Progenitor cell of endocrine pancreas (in vitro differentiated cells): ENCODE measurements around the gene SETD1B. TPM values are rescaled to one million over a fixed set of nuclear protein-coding genes. Genes with fewer than 3 reads are reported as not detected.

Experiments
- DNase-seq: peaks from one replicate; pipeline ENCODE4 v3.0.0; 2021; ENCODE audit warnings: low spot score; ENCODE audit not compliant: unreplicated experiment
- H3K27ac Mint-ChIP-seq: 2 replicates; pipeline ENCODE4 v1.8.0; 2021; ENCODE audit warnings: mild to moderate bottlenecking, moderate library complexity, mixed read lengths
- H3K27me3 Mint-ChIP-seq: 2 replicates; pipeline ENCODE4 v1.8.0; 2021; ENCODE audit warnings: mixed read lengths
- H3K36me3 Mint-ChIP-seq: 2 replicates; pipeline ENCODE4 v1.8.0; 2022; ENCODE audit warnings: mixed read lengths; ENCODE audit not compliant: insufficient read depth
- H3K4me1 Mint-ChIP-seq: 2 replicates; pipeline ENCODE4 v1.8.0; 2021; ENCODE audit warnings: low read depth, mixed read lengths
- H3K4me3 Mint-ChIP-seq: 2 replicates; pipeline ENCODE4 v1.8.0; 2021; ENCODE audit warnings: low read depth, mild to moderate bottlenecking, moderate library complexity, mixed read lengths
- H3K9me3 Mint-ChIP-seq: 2 replicates; pipeline ENCODE4 v1.8.0; 2021; ENCODE audit warnings: low read depth, mixed read lengths
- total RNA-seq: library from RNA; stranded (reverse); gene quantifications from 2 replicates; pipeline ENCODE4 v1.2.1, GENCODE V29; 2021
- TF ChIP-seq, protein P1 (sequence below): fragments of 200-600 bp; sonication (generic); IDR thresholded peaks from one replicate; pipeline ENCODE4 v1.5.0; 2021; ENCODE audit warnings: antibody characterized with exemption, mild to moderate bottlenecking; ENCODE audit not compliant: unreplicated experiment

Gene SETD1B
- total RNA-seq, 1 donor from 2014 or later = 28.6 TPM

- H3K27me3 Mint-ChIP-seq = no peaks in the 10 kb centered on the region
- no peaks in the 10 kb centered on the region for H3K9me3 Mint-ChIP-seq
- no peak overlapping the region for H3K4me3 Mint-ChIP-seq
- TF ChIP-seq, protein P1, sequence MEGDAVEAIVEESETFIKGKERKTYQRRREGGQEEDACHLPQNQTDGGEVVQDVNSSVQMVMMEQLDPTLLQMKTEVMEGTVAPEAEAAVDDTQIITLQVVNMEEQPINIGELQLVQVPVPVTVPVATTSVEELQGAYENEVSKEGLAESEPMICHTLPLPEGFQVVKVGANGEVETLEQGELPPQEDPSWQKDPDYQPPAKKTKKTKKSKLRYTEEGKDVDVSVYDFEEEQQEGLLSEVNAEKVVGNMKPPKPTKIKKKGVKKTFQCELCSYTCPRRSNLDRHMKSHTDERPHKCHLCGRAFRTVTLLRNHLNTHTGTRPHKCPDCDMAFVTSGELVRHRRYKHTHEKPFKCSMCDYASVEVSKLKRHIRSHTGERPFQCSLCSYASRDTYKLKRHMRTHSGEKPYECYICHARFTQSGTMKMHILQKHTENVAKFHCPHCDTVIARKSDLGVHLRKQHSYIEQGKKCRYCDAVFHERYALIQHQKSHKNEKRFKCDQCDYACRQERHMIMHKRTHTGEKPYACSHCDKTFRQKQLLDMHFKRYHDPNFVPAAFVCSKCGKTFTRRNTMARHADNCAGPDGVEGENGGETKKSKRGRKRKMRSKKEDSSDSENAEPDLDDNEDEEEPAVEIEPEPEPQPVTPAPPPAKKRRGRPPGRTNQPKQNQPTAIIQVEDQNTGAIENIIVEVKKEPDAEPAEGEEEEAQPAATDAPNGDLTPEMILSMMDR = no peak
- peaks cover 1% of the 10 kb centered on the region for H3K36me3 Mint-ChIP-seq
- H3K4me1 Mint-ChIP-seq = peaks cover 4% of the 10 kb centered on the region
- H3K27ac Mint-ChIP-seq = no peak overlapping the region
- DNase-seq = no peak
Measured at GRCh38 chr12:121781484-121781997, 22.3 kb upstream of the SETD1B start.

DNA sequence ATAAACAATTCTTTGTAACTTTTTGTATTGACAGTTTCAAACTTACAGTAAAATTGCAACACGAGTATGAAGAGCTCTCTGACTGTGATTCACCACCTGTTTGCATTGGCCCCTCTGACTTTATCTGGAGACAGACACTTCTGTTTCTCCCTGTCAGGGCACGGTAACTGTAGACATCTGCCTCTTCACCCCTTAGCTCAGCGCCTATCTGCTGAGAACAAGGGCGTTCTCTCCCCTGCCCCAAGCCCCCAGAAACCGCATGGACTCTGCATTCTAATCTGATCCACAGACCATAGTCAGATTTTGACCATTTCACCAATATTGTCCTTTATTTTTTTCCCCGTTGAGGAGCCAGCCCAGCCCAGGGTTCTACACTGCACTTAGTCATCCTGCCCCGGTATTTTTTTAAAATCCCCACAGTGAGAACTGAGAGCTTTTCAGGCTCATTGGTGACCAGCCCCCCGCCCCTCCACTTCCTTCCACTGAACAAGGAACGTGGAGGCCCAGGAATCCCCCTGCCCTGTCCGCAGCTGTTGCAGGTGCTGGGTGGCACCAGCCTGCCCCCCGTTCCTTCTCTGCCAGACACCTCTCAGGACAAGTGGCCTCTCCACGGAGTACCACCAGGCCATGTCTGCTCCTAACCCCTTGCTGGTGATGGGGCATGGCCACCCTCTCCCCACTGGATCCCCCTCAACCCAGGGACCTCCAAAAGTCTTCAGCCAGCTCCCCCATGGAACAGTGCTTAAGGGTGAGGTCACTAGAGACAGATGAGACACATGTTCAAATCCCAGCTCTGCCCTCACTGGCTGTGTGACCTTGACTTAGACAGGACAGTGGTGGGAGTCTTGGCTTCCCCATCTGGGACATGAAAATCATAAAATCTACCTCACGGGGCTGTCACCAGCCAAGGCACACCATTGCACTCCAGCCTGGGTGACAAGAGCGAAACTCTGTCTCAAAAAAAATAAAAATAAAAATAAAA lies 21.5 kb upstream of the SETD1B start:
- H3K4me3 Mint-ChIP-seq = no peak overlapping the region
- H3K36me3 Mint-ChIP-seq = peaks cover 1% of the 10 kb centered on the region
- H3K9me3 Mint-ChIP-seq = no peaks in the 10 kb centered on the region
- no peaks in the 10 kb centered on the region for H3K27me3 Mint-ChIP-seq
- H3K4me1 Mint-ChIP-seq = peaks cover 4% of the 10 kb centered on the region
- H3K27ac Mint-ChIP-seq = no peak overlapping the region
- no peak for DNase-seq
- TF ChIP-seq, protein P1 = no peak

- no peak overlapping the region for H3K4me3 Mint-ChIP-seq
- peaks cover 4% of the 10 kb centered on the region for H3K4me1 Mint-ChIP-seq
- H3K9me3 Mint-ChIP-seq = no peaks in the 10 kb centered on the region
- no peak overlapping the region for H3K27ac Mint-ChIP-seq
- peaks cover 1% of the 10 kb centered on the region for H3K36me3 Mint-ChIP-seq
- H3K27me3 Mint-ChIP-seq = no peaks in the 10 kb centered on the region
- no peak for DNase-seq
- TF ChIP-seq, protein P1 = no peak
Measured at GRCh38 chr12:121783766-121784165, 20.0 kb upstream of the SETD1B start.

- TF ChIP-seq, protein P1 = no peak
- Mint-ChIP-seq H3K27me3 (no peaks in the 10 kb centered on the region), H3K4me3 (no peak overlapping the region), H3K4me1 (peaks cover 4% of the 10 kb centered on the region), H3K27ac (no peak overlapping the region), H3K36me3 (peaks cover 1% of the 10 kb centered on the region), H3K9me3 (no peaks in the 10 kb centered on the region)
- no peak for DNase-seq
Measured at GRCh38 chr12:121784460-121784859, 19.3 kb upstream of the SETD1B start.

- Mint-ChIP-seq H3K9me3 (no peaks in the 10 kb centered on the region), H3K27me3 (peaks cover 4% of the 10 kb centered on the region), H3K4me1 (peaks cover 4% of the 10 kb centered on the region), H3K4me3 (no peak overlapping the region), H3K27ac (no peak overlapping the region), H3K36me3 (no peaks in the 10 kb centered on the region)
- no peak for DNase-seq
- TF ChIP-seq, protein P1 = no peak
Measured at GRCh38 chr12:121786440-121786825, 17.4 kb upstream of the SETD1B start.
